ENCODE data around the gene NEK2. TPM values are rescaled to one million over a fixed set of nuclear protein-coding genes. Genes with fewer than 3 reads are reported as not detected.
"Not testable (repeated sequence)": the region's sequence is repeated elsewhere in the genome, so short reads cannot be mapped to it uniquely, and the experiment has no call there.

The NEK2 gene
- total RNA-seq, 1 experiment from 2014 or later = 60.5 TPM

DNA sequence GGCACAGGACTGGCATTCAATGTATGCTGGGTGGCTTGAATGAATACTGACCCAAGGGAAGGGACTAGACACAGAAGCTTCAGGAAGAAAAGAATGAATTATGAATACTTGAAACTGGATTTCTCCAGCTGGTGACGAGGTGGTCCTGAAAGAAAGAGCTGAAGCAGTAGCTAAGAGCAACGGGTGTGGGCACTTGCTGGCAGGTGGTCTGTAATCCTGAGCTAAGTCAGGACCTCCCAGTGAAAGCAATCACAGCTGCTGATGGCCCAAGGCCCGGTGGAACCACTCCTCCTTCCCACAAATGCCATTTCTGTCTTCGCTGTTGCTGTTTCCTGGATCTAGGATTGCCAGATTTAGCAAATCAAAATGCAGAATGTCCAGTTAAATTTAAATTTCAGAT lies 47.0 kb downstream of the NEK2 start:
- Histone ChIP-seq H3K27me3 (ENCODE audit: insufficient read depth, low read depth) (no peaks in the 10 kb centered on the region), H3K9me2 (ENCODE audit: insufficient read depth) (no peaks in the 10 kb centered on the region), H2AFZ (no peak overlapping the region), H3F3A (ENCODE audit: insufficient read depth, low read depth) (no peaks in the 10 kb centered on the region; the same call in 1 of the 2 replicates), H3K27ac (no peak overlapping the region), H3K36me3 (ENCODE audit: low read depth) (no peaks in the 10 kb centered on the region), H3K4me1 (replicated peaks; ENCODE audit: insufficient read depth) (peaks cover 8% of the 10 kb centered on the region; the same call in 1 of the 2 replicates), H3K9me3 (ENCODE audit: insufficient read depth, low read depth) (no peaks in the 10 kb centered on the region), H3K4me2 (no peak overlapping the region), H3K79me2 (ENCODE audit: low read depth) (no peaks in the 10 kb centered on the region), H4K20me1 (ENCODE audit: insufficient read depth) (no peaks in the 10 kb centered on the region), H3K4me3 (no peak overlapping the region)
- CTCF ChIA-PET = no interaction called here
- POLR2A ChIA-PET (ENCODE audit: unreplicated experiment) = no interaction called here
- no peak for DNase-seq
- intact Hi-C loops (cut with micrococcal nuclease; ENCODE audit: unreplicated experiment) = no loop called here
- TF ChIP-seq EZH2 (IDR thresholded peaks at IDR 0.05; ENCODE audit: low read depth) = no peak
- TF ChIP-seq, protein P1, sequence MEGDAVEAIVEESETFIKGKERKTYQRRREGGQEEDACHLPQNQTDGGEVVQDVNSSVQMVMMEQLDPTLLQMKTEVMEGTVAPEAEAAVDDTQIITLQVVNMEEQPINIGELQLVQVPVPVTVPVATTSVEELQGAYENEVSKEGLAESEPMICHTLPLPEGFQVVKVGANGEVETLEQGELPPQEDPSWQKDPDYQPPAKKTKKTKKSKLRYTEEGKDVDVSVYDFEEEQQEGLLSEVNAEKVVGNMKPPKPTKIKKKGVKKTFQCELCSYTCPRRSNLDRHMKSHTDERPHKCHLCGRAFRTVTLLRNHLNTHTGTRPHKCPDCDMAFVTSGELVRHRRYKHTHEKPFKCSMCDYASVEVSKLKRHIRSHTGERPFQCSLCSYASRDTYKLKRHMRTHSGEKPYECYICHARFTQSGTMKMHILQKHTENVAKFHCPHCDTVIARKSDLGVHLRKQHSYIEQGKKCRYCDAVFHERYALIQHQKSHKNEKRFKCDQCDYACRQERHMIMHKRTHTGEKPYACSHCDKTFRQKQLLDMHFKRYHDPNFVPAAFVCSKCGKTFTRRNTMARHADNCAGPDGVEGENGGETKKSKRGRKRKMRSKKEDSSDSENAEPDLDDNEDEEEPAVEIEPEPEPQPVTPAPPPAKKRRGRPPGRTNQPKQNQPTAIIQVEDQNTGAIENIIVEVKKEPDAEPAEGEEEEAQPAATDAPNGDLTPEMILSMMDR (conservative IDR thresholded peaks at IDR 0.05) = no peak
- BruUV-seq (replicated peaks) = no TSS peak

DNA sequence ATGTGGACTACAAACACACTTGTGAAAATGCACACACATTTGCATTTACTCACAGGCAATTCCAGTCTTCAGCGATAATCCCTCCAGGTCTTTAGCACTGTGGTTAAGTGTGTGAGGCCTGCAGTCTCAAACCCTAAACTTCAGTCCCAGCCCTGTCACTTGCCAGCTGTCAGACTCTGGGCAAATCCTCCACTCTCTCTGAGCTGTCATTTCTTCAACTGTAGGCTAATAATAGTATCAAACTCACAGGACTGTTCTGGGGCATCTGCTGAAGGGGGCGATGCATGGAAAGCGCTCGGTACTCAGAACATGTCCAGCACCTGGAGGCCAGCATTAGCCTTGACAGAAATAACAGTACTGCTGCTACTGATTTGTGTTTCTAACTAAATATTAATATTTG lies 48.2 kb downstream of the NEK2 start:
- Histone ChIP-seq H3K27ac (no peak overlapping the region), H3K27me3 (ENCODE audit: insufficient read depth, low read depth) (no peaks in the 10 kb centered on the region), H3K9me2 (ENCODE audit: insufficient read depth) (no peaks in the 10 kb centered on the region), H3K4me3 (no peak overlapping the region), H3K79me2 (ENCODE audit: low read depth) (no peaks in the 10 kb centered on the region), H3K36me3 (ENCODE audit: low read depth) (no peaks in the 10 kb centered on the region), H2AFZ (no peak overlapping the region), H3K4me1 (replicated peaks; ENCODE audit: insufficient read depth) (no peaks in the 10 kb centered on the region), H3K9me3 (ENCODE audit: insufficient read depth, low read depth) (no peaks in the 10 kb centered on the region), H3K4me2 (no peak overlapping the region), H4K20me1 (ENCODE audit: insufficient read depth) (no peaks in the 10 kb centered on the region), H3F3A (ENCODE audit: insufficient read depth, low read depth) (no peaks in the 10 kb centered on the region)
- TF ChIP-seq, protein P1 (conservative IDR thresholded peaks at IDR 0.05) = no peak
- no peak for TF ChIP-seq EZH2 (IDR thresholded peaks at IDR 0.05; ENCODE audit: low read depth)
- intact Hi-C loops (cut with micrococcal nuclease; ENCODE audit: unreplicated experiment) = no loop called here
- CTCF ChIA-PET = no interaction called here
- POLR2A ChIA-PET (ENCODE audit: unreplicated experiment) = no interaction called here
- no peak for DNase-seq
- no TSS peak for BruUV-seq (replicated peaks)

DNA sequence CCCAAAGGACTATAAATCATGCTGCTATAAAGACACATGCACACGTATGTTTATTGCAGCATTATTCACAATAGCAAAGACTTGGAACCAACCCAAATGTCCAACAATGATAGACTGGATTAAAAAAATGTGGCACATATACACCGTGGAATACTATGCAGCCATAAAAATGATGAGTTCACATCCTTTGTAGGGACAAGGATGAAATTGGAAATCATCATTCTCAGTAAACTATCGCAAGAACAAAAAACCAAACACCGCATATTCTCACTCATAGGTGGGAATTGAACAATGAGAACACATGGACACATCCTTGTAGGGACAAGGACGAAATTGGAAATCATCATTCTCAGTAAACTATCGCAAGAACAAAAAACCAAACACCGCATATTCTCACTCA lies 49.6 kb downstream of the NEK2 start:
- POLR2A ChIA-PET (ENCODE audit: unreplicated experiment) = not testable (repeated sequence)

DNA sequence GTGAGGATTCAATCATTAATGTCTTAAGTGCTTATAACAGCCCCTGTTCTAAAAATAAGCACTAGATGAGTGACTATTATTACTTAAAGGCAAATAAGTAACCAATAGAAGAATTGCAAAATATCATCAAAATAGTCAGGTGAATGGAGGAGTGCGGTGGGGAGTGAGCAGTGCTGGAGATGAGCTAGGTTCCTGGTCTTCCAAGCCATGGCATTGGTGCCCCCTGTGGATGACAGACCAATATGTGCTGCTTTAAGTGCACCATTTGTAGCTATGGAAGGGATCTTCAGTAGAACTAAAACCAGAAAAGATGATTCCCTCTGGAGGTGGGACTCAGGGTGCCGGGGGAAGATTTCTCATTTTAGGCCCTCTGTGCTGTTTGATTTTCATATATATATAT lies 50.4 kb downstream of the NEK2 start:
- Histone ChIP-seq H3K79me2 (ENCODE audit: low read depth) (no peaks in the 10 kb centered on the region), H2AFZ (no peak overlapping the region), H4K20me1 (ENCODE audit: insufficient read depth) (no peaks in the 10 kb centered on the region), H3K4me1 (replicated peaks; ENCODE audit: insufficient read depth) (no peaks in the 10 kb centered on the region), H3F3A (ENCODE audit: insufficient read depth, low read depth) (no peaks in the 10 kb centered on the region), H3K36me3 (ENCODE audit: low read depth) (no peaks in the 10 kb centered on the region), H3K27me3 (ENCODE audit: insufficient read depth, low read depth) (no peaks in the 10 kb centered on the region), H3K9me3 (ENCODE audit: insufficient read depth, low read depth) (no peaks in the 10 kb centered on the region), H3K4me3 (no peak overlapping the region), H3K4me2 (no peak overlapping the region), H3K9me2 (ENCODE audit: insufficient read depth) (no peaks in the 10 kb centered on the region), H3K27ac (no peak overlapping the region)
- ChIA-PET CTCF (interaction anchor here (0.5 to 1.1 kb wide), 4 partner anchors 8 to 110 kb away, joined by 3 to 5 read pairs (median 4); no protein-coding TSS in a partner anchor), POLR2A (ENCODE audit: unreplicated experiment) (interaction anchor here (0.6 kb wide), 1 partner anchor 46 kb away, joined by 6 read pairs; the partner anchor contains the start of gene SLC30A1)
- no peak for DNase-seq
- no TSS peak for BruUV-seq (replicated peaks)
- intact Hi-C loops (cut with micrococcal nuclease; ENCODE audit: unreplicated experiment) = loop anchor here (1.0 kb wide), 1 partner anchor 46 kb away; the partner anchor contains the start of gene SLC30A1
- no peak for TF ChIP-seq EZH2 (IDR thresholded peaks at IDR 0.05; ENCODE audit: low read depth)
- TF ChIP-seq, protein P1 (conservative IDR thresholded peaks at IDR 0.05) = no peak; the same call in 1 of the 2 replicates

More for the DNA sequence above, 49.6 kb downstream of the NEK2 start:
- intact Hi-C loops (cut with micrococcal nuclease; ENCODE audit: unreplicated experiment) = loop anchor here (1.0 kb wide), 1 partner anchor 47 kb away; the partner anchor contains the start of gene SLC30A1
- H3K4me3 ChIP-seq; BruUV-seq (replicated peaks); H3F3A ChIP-seq (ENCODE audit: insufficient read depth, low read depth); H4K20me1 ChIP-seq (ENCODE audit: insufficient read depth); H3K79me2 ChIP-seq (ENCODE audit: low read depth); H2AFZ ChIP-seq; H3K4me2 ChIP-seq; H3K27me3 ChIP-seq (ENCODE audit: insufficient read depth, low read depth); H3K27ac ChIP-seq; DNase-seq; H3K36me3 ChIP-seq (ENCODE audit: low read depth); H3K4me1 ChIP-seq (replicated peaks; ENCODE audit: insufficient read depth); CTCF ChIA-PET; H3K9me3 ChIP-seq (ENCODE audit: insufficient read depth, low read depth); H3K9me2 ChIP-seq (ENCODE audit: insufficient read depth): not testable (repeated sequence)

All from PC-9 (cell line).